ENCODE measurements around the gene ING3.

- TF ChIP-seq EZH2phosphoT487 (IDR thresholded peaks at IDR 0.05; ENCODE audit: borderline replicate concordance, low read length) = no peak
- TF ChIP-seq, protein P1, sequence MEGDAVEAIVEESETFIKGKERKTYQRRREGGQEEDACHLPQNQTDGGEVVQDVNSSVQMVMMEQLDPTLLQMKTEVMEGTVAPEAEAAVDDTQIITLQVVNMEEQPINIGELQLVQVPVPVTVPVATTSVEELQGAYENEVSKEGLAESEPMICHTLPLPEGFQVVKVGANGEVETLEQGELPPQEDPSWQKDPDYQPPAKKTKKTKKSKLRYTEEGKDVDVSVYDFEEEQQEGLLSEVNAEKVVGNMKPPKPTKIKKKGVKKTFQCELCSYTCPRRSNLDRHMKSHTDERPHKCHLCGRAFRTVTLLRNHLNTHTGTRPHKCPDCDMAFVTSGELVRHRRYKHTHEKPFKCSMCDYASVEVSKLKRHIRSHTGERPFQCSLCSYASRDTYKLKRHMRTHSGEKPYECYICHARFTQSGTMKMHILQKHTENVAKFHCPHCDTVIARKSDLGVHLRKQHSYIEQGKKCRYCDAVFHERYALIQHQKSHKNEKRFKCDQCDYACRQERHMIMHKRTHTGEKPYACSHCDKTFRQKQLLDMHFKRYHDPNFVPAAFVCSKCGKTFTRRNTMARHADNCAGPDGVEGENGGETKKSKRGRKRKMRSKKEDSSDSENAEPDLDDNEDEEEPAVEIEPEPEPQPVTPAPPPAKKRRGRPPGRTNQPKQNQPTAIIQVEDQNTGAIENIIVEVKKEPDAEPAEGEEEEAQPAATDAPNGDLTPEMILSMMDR (IDR thresholded peaks at IDR 0.05; ENCODE audit: low read depth, low read length, poor library complexity, severe bottlenecking) = no peak
These were observed 34.0 kb upstream of the ING3 start for GRCh38 chr7:120916538-120916937.
